ENCODE results near the gene TP63.
A peak's percentile ranks its signal among the peaks of the same experiment; 100 is the strongest.

The TP63 gene

DNA sequence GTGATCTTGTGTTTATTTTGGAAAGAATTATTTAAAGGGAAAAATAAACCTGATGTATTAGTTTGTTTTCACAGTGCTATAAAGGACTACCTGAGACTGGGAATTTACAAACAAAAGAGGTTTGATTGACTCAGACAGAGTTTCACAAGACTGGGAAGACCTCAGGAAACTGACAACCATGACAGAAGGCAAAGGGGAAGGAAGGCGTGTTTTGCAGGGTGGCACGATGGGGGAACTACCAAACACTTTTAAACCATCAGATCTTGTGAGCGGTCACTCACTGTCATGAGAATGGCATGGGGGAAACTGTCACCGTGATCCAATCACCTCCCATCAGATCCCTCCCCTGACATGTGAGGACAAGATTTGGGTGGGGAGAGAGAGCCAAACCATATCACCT, 87.0 kb downstream of the TP63 start:
- no peak overlapping the region for H3K27ac ChIP-seq
- H3K4me2 ChIP-seq (ENCODE audit: low read length): no peak overlapping the region
- no peak overlapping the region for H3K4me3 ChIP-seq (ENCODE audit: low read depth, low read length)
- H3K9me3 ChIP-seq (ENCODE audit: control insufficient read depth, low read length): no peaks in the 10 kb centered on the region
- no peak overlapping the region for H2AFZ ChIP-seq
- no peak overlapping the region for H3K9ac ChIP-seq
- TF ChIP-seq, protein P1, sequence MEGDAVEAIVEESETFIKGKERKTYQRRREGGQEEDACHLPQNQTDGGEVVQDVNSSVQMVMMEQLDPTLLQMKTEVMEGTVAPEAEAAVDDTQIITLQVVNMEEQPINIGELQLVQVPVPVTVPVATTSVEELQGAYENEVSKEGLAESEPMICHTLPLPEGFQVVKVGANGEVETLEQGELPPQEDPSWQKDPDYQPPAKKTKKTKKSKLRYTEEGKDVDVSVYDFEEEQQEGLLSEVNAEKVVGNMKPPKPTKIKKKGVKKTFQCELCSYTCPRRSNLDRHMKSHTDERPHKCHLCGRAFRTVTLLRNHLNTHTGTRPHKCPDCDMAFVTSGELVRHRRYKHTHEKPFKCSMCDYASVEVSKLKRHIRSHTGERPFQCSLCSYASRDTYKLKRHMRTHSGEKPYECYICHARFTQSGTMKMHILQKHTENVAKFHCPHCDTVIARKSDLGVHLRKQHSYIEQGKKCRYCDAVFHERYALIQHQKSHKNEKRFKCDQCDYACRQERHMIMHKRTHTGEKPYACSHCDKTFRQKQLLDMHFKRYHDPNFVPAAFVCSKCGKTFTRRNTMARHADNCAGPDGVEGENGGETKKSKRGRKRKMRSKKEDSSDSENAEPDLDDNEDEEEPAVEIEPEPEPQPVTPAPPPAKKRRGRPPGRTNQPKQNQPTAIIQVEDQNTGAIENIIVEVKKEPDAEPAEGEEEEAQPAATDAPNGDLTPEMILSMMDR (IDR thresholded peaks at IDR 0.05): no peak
- H3K27me3 ChIP-seq (ENCODE audit: control insufficient read depth, insufficient read depth, low read length): no peaks in the 10 kb centered on the region
- no peaks in the 10 kb centered on the region for H3K79me2 ChIP-seq
- H3K4me1 ChIP-seq: peaks cover 17% of the 10 kb centered on the region
- H3K36me3 ChIP-seq (ENCODE audit: control insufficient read depth, insufficient read depth, low read length): no peaks in the 10 kb centered on the region

DNA sequence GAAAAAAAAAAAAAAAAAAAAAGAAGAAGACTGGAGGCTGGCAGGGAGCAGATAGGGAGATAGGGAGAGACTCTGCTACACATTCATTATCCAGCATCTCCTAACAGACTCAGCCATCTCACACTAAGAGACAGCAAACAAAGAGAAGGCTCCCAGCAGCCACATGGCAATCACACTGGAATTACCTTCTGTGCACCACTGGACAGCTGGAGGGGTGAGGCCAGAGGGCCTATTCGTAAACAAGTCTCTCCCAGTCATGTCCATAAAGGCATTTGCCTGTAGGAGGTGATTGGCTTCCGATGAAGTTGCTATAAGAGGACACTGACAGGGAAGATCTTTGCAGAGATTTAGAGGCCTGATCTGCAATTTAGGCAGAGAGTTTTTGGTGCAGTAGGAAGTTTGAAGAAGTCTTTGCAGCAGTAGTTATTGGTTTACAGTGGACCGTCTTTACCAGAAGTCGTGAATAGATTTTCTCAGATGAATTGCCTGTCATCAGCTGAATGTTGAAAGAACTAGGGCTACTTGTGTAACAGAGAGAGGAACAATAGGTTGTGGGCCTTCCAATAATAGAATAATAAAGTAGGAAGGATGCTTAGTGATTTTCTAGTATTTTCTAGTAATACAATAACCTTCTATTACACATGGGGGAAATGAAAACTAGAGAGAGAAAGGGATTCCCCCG, 89.7 kb downstream of the TP63 start:
- Histone ChIP-seq H3K27me3 (ENCODE audit: control insufficient read depth, insufficient read depth, low read length) (no peaks in the 10 kb centered on the region), H2AFZ (peak overlapping the region; percentile 45), H3K4me1 (peaks cover 4% of the 10 kb centered on the region), H3K9me3 (ENCODE audit: control insufficient read depth, low read length) (no peaks in the 10 kb centered on the region), H3K9ac (no peak overlapping the region), H3K36me3 (ENCODE audit: control insufficient read depth, insufficient read depth, low read length) (no peaks in the 10 kb centered on the region), H3K4me3 (ENCODE audit: low read depth, low read length) (no peak overlapping the region), H3K4me2 (ENCODE audit: low read length) (no peak overlapping the region), H3K79me2 (no peaks in the 10 kb centered on the region), H3K27ac (no peak overlapping the region)
- TF ChIP-seq, protein P1 (IDR thresholded peaks at IDR 0.05): no peak

GRCh38 chr3:189721873-189722665, 90.9 kb downstream of the TP63 start:
- H3K9me3 ChIP-seq (ENCODE audit: control insufficient read depth, low read length): no peaks in the 10 kb centered on the region

GRCh38 chr3:189724356-189724755, 93.2 kb downstream of the TP63 start:
- Histone ChIP-seq H3K4me3 (ENCODE audit: low read depth, low read length) (no peak overlapping the region), H2AFZ (no peak overlapping the region), H3K36me3 (ENCODE audit: control insufficient read depth, insufficient read depth, low read length) (no peaks in the 10 kb centered on the region), H3K4me1 (peaks cover 6% of the 10 kb centered on the region), H3K27ac (no peak overlapping the region), H3K79me2 (no peaks in the 10 kb centered on the region), H3K27me3 (ENCODE audit: control insufficient read depth, insufficient read depth, low read length) (no peaks in the 10 kb centered on the region), H3K9me3 (ENCODE audit: control insufficient read depth, low read length) (no peaks in the 10 kb centered on the region), H3K4me2 (ENCODE audit: low read length) (no peak overlapping the region), H3K9ac (no peak overlapping the region)
- TF ChIP-seq, protein P1 (IDR thresholded peaks at IDR 0.05): no peak

More at GRCh38 chr3:189721873-189722665, 90.9 kb downstream of the TP63 start:
- H3K4me2 ChIP-seq (ENCODE audit: low read length): no peak overlapping the region
- H2AFZ ChIP-seq: peak overlapping the region; percentile 61
- no peaks in the 10 kb centered on the region for H3K79me2 ChIP-seq
- no peaks in the 10 kb centered on the region for H3K36me3 ChIP-seq (ENCODE audit: control insufficient read depth, insufficient read depth, low read length)
- H3K9ac ChIP-seq: no peak overlapping the region
- H3K4me1 ChIP-seq: peaks cover 4% of the 10 kb centered on the region
- no peak overlapping the region for H3K4me3 ChIP-seq (ENCODE audit: low read depth, low read length)
- H3K27ac ChIP-seq: no peak overlapping the region
- H3K27me3 ChIP-seq (ENCODE audit: control insufficient read depth, insufficient read depth, low read length): no peaks in the 10 kb centered on the region
- TF ChIP-seq, protein P1 (IDR thresholded peaks at IDR 0.05): no peak
